GM18519 (cell line): Measurements from ENCODE around the gene ADGRB3.
"Not testable (repeated sequence)": the region's sequence is repeated elsewhere in the genome, so short reads cannot be mapped to it uniquely, and the experiment has no call there.

ENCODE experiments used
- ATAC-seq: cut with Tn5 transposase; IDR thresholded peaks from one replicate; pipeline ENCODE4 v1.9.1; 2021; ENCODE audit warnings: mild to moderate bottlenecking, moderate library complexity; ENCODE audit not compliant: unreplicated experiment, low FRiP score

The ADGRB3 gene

DNA sequence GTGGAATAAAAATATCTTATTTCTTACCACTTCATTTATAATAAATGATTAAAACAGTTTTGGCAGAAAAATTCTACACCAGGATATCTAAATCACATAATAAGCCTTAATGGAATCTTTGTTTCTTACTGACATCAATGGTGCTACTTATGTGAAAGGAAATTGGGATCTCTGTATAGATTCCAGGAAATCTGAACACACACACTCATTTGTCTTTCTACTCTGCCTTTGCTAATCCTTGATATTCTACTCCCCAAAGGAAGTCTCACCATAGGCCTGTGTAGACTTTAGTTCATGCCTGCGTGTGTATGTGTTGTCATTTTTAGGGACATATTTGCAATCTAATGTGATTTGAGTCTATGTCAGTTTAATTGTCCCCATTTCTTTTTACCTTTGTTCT is 7.9 kb downstream of the ADGRB3 start:
- ATAC-seq: no peak

DNA sequence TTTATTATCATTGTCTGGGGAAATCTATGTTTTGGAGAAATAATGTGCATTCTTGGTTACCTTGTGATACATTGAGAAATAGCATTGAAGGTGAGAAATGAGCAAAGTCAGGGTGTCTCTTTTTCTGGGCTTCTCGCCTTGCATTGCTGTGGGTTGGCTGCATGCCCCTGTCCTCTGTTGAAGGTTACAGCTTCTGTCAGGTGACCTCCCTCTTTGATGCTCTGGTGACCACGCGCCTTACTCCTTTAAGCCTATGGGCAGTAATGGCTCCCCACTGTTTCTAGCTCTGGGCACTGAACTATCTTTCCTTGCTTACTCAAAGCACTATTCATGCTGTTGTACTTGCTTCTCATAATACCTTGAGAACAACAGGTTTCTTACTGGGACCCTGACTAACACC is 14.6 kb downstream of the ADGRB3 start:
- ATAC-seq: no peak

DNA sequence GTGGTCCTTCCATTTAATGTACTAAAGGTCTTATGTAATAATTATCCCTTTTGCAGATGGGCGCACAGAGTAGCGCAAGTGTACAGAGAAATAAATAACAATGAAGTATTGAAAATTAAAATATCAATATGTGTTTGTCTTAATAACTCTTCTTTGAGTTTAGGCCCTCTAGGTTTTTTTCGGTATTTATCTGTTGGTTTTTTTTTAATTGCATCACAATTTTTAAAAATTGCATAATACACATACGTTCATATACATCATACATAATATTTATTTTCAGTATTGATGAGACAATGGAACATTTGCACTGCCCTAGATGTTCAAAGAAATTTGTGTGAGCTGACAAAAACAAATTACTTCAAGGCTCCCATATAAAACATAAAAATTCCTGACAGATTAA is 15.1 kb downstream of the ADGRB3 start:
- ATAC-seq: no peak

DNA sequence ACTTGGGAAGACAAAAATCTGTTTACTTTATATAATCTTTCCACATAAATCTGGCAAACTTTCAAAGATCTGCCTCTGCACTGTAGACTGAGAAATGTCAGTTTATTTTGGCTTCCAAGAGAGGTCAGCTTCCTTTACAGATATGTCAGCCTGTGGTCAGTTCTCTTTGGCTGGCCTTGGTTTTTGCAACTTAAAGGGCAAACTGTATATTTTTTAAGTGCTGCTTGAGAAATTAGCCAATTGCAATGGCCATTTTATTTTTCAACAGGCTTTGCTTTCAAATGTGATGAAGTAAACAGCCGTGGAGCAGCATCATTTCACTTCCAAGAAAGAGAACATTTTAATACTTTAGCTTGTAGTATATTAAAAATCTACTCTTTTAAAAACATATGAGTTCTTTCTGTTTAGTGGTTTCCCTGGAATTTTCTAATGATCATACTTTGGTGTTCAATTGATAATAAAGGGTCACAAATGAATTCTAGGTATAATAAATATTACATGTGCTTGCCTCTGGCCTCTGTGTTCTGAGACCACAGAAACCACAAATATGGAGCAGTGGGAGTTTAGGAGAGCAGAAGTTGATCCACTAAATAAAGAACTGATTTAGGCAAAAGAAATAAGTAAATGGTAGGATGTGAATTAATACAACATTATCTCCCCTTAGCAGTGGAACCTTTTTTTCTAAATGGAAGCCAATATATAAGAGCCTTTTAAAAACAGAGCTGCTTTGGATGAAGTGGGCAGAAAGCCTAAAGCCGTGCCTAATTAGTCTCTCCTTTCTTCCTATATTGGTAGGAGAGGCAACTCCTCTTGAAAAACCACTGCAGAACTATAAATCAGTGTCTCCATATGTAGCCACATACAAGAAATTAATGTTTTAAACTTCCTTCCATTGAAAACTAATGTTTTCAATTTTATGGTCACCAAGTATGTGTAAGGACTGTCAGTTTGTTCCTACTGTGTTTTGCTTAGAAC is 16.2 kb downstream of the ADGRB3 start:
- ATAC-seq: no peak

- no peak for ATAC-seq
Measured at GRCh38 chr6:68652117-68652536, 17.0 kb downstream of the ADGRB3 start.

- no peak for ATAC-seq
Measured at GRCh38 chr6:68653074-68653705, 18.1 kb downstream of the ADGRB3 start.

DNA sequence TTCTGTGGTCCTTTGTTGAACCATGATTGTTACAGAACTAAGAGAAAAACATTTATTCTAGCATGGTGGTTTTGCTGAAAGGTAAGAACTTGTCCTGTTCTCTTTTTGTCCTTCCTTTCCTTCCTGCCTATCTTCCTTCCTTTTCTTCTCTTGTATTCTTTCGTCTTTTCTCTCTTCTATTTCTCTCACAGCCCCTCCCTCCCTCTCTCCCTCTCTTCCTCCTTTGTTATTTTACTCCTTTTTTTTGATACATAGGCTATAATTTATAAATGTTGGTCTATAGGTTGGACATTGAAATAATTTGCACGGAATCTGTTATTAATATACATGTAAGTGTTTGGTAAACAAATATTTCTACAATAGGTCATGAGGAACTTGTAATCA is 18.6 kb downstream of the ADGRB3 start:
- ATAC-seq: no peak

GRCh38 chr6:68654134-68654533 is 19.1 kb downstream of the ADGRB3 start:
- ATAC-seq: no peak

GRCh38 chr6:68655028-68655427 is 19.9 kb downstream of the ADGRB3 start:
- ATAC-seq: no peak

- no peak for ATAC-seq
Measured at GRCh38 chr6:68657374-68658139, 22.5 kb downstream of the ADGRB3 start.

DNA sequence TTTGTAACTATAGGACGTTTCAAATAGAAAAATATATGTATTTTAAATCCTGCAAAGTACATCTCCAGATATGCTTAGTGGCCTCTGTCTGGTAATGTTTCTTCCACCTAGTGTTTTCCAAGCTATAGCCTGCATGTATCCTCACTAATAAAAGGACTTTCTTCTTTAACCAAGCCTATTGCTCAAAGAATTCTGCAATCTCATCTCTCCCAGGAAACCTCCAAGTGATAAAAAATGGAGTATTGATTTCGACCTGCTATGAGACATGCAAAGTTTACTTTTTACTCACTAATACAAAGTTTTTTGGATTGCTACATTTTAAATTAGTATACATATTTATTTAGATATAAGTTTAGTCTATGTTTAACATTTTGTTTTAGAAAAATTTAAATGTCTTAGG is 23.3 kb downstream of the ADGRB3 start:
- no peak for ATAC-seq

GRCh38 chr6:68673255-68673654 is 38.2 kb downstream of the ADGRB3 start:
- ATAC-seq: no peak

DNA sequence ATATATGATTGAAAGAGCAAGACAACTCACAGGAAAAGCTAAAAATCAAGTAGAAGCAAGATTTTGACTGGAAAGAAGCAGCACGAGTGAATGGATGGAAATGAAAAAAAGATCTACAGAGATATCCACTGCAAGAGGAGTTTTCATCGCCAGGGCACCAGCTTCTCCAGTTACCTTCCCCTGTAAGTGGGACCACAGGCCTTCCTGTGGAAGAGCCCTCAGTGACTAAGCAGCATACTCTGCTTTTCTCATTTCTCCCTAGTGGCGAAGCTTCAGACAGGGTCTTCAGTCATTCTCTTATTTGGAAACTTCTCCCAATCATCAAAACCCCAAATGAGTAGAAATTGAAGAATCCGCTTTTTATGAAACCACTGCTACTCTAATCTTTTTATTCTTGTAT is 40.5 kb downstream of the ADGRB3 start:
- ATAC-seq: no peak

DNA sequence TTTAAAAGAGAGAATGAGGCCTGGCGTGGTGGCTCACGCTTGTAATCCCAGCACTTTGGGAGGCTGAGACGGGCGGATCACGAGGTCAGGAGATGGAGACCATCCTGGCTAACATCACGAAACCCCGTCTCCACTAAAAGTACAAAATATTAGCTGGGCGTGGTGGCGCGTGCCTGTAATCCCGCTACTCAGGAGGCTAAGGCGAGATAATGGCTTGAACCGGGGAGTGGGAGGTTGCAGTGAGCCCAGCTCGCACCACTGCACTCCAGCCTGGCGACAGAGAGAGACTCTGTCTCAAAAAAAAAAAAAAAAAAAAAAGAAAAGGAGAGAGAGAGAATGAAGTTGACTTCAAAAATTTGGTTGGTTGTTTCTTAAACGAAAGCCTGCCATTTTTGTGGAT is 41.0 kb downstream of the ADGRB3 start:
- ATAC-seq: not testable (repeated sequence)

DNA sequence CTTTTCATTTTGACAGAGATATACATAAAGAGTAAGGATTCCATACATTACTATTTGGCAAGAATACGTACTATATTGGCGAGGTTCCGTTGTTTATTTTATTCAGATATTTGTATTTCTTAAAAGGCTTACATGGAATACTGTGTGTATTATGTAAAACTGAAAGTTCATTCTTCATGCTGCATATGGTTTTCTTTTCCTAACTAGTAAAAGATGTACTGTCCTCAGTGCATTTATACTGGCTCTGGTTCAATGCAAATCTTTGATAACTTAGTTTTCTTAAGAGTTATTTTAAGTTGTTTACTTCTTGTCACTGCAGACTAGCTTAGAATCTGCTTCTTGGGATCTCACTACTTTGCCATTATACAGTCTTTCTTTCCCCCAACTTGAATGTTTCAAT is 42.0 kb downstream of the ADGRB3 start:
- ATAC-seq: no peak

- no peak for ATAC-seq
Measured at GRCh38 chr6:68679399-68679798, 44.3 kb downstream of the ADGRB3 start.

GRCh38 chr6:68680264-68680663 is 45.2 kb downstream of the ADGRB3 start:
- no peak for ATAC-seq

DNA sequence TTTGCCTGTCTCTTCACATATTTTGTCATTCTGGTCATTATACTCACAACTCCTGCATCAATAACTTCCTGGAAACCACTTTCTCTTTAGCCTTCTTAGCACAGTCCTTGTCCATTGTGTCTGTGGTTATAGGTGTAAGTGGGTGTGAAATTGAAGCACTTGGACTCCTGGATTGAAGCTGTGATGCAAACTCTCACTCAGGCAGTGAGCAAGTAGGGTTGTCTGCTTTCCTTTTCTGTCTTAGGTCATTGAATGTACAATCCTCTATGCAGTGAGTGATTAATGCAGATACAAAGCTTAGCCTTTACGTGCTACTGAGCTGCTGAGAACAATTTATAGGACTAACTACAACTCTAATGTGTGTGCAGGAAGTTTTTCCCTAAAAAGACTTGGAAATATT is 54.8 kb downstream of the ADGRB3 start:
- ATAC-seq: no peak

DNA sequence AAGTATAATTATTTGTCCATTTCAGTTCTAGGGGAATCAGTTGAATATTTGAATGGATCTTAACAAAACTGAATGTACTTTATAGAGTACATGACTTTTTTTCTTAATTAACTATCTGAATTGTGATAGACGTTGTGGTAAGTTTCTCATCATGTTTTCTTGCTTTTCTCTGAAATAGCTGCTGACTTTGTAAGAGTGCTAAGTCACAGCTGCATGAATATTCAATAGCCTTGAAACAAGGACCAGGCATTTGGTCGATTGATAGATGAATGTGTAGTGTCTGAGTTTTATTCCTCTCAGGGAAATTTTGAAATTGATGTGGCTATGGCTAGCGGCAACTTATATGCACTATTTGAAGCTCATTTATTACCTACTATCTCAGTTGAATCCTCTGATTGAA is 56.0 kb downstream of the ADGRB3 start:
- ATAC-seq: no peak

DNA sequence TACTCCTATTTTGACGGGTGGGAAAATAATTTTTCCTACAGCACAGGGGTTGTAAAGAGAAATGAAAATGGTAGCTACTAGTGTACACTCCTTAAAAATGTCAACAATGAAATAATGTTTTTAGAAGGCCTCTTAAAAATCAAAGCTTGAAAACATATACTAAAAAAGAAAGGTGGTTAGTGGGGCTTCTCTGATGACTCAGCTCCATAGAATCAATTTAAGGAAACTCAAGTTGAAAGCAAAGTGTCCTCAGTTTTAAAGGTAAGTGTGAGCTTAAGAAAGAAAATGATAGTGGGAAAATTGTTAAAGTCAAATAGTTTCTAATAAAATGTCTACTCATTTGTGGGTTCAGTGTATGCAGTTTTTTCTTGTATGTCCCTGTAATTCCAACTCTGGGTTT is 58.2 kb downstream of the ADGRB3 start:
- ATAC-seq: no peak

DNA sequence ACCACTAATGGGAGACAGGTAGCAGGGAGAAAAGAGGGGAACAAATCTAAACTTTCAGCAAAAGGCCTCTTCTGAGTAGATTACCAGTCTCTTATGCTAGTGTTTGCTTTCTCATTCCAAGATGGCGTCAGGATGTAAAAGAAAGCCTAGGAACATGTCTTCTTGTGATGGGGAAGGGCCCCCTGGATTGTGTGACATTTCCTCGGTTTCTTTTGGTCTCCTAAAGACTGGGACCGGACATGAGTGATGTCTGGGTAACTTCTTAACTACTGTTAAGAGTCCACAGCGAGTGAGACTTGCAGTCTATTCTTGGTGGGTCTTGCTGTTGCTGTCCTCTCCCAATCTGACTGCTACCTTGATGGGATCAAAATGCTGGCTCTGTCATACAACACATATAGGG is 60.3 kb downstream of the ADGRB3 start:
- ATAC-seq: no peak
